Stimulated activated CD4-positive, alpha-beta T cell treated with anti-CD3 and anti-CD28 coated beads, Interleukin-15, amount 100 ng/mL, for 24 hours (primary cell): ENCODE data around the gene MYMK.

Source experiments
- DNase-seq: peaks from one replicate; pipeline ENCODE4 v3.0.0-alpha.2; 2020

The MYMK gene

GRCh38 chr9:133496861-133497842 is 27.6 kb downstream of the MYMK start:
- DNase-seq, result no peak

- DNase-seq, result no peak
Measured at GRCh38 chr9:133495327-133496293, 29.1 kb downstream of the MYMK start.

DNA sequence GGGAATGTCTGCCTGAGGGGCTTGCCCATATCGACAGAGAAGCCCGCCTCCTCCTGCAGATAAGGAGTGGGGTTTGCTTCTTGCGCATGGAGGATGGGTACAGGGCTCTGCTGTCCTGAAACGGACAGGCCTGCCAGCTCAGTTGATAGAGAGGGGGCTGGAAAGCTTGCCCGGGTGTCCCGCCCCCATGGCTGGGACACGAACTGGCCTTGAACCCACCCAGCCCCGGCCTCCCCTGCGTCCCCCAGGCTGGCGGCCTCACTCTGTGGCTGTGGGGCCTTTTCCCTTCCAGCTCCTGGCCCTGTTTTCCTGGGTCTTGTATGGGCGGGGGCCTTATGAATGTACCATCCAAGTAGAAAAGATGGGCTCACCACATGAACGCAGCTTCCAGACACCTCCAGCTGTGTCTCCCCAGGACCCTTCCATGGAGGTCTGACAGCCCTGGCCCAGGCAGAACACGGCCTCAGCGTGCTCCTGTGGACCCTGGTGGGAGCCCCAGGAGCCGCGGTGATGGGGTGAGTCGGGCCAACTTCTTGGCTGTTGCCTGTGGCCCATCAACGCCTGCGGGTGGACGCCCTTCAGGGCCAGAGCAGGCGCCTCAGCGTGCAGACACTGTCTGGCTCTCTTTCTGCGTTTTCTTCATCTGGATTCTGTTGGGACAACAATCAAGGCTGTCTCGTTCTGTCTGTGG is 30.0 kb downstream of the MYMK start:
- DNase-seq, result no peak

GRCh38 chr9:133493845-133494540 is 30.8 kb downstream of the MYMK start:
- no peak for DNase-seq

DNA sequence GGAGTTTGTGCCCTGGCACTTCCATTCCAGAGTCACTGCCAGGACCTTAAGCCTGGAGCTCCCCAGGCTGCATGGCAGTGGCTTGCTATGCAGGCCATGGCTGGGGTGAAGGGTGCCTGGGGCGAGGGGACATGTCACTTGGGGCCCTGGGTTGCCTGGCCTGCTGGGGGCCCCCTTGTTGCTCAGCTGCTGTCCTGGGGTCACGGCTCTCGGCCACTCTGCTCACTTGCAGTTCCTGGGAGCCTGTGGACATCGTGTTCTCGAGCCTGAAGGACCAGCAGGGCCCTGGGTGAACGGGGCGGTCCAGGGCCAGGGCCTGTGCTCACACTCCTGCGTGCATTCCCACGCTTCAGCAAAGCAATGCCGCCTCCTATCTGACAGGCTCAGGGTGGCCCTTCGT is 31.3 kb downstream of the MYMK start:
- DNase-seq, result no peak

DNA sequence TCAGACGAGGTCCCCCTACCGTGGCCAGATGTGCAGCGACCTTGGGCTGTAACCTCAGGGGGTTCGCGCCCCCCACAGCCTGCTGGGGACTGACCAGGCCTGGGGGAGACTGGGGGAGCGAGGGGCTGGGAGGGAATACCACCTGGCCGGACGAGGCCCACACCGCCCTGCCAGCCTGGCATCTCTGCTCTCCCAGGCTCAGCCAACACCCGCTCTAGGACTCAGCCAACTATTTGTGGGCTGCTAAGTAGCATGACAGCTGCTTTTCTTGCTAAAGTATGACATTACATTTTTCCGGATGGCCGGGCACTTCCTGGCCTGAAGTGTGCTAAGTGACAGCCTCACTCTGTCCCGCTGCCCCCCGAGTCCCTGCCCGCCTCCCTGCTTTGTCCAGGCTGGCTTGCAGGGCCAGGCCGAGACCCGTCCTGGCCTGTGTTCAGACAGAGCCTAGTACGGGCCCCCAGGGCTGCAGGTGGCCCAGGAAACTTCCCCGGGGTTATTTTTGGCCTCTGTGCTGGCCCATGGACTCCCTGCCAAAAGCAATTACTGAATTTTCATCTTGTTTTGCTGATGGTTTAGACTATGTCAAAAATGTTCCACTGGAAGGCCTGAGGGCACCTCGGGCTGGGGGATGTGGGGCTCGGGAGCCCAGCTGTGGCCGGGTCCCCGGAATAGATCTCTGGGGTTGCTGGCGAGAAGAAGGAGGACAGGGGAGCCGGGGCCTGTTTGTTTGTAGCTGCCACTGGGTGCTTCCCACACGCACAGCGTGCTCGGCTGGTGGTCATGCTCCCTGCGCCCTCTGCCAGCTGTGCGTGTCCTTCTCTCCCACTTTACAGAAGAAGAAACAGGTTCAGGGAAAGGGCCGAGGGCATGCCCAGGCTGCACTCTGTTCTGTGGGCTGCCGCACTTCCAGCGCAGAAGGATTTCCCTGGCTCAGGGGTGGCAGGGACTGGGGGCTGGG is 32.4 kb downstream of the MYMK start:
- DNase-seq, result no peak

DNA sequence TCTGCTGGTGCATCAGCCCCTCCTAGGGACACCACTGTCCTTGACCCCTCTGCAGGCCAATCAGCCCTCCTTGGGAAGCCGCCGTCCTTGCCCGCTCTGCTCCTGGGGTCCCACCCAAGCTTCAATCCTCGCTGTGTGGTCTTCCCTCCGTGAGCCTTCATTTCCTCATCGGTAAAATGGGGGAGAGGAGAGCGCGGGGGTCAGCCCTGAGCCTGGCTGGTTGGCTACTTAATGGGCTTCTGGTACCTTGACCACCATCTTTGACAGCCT is 33.2 kb downstream of the MYMK start:
- DNase-seq, result no peak

DNA sequence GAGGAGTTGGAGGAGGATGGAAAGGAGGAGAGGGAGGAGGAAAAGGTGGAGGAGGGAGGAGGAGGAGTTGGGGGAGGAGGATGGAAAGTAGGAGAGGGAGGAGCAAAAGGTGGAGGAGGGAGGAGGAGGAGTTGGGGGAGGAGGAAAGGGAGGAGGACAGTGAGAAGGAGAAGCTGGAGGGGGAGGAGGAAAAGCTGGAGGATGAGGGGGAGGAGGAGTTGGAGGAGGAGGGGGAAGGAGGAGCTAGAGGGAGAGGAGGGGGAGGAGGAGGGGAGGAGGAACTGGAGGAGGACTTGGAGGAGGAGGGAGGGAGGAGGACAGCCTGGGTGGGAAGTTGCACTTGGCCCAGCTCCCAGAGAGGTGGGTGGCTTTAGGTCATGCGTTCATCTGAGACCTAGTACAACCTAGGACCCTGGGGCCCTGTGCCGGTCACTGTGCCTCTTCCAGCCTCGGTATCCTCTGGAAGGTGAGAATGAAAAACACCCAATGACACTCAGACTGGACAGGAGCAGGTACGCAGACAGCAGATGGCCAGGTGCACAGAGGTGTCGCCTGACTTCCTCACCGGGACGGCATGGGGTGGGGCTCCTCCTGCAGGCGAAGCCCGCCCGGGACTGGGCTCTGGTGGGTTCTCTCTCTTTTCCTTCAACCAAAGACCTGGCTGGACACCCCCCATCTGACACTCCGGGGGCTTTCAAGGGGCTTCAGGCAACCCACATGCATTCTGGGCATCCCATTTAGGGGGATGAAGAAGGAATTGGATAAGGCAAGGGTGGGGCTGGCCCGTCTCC is 33.7 kb downstream of the MYMK start:
- DNase-seq, result no peak

DNA sequence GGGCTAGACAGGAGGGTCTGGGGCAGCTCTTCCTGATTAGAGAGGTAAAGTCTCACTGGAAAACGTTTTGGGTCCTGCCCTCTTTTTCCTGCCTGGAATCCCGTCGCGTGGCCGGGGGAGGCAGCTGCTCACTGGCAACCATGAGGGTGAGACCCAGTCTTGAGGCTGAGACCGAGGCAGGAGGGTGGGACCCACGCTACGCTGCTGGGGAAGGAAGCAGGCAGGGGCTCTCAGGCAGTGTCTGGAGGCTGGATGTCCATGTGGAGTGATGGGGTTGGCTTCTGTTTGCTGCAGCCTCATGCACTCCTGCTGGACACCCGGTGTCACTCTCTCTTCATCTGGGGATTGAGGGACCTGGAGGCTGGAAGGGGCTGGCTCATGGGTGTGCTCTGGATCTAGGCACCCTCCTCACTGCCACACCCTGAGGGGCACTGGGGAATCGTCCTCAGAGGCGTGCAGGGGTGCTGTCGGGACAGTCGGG is 34.5 kb downstream of the MYMK start:
- DNase-seq, result no peak

DNA sequence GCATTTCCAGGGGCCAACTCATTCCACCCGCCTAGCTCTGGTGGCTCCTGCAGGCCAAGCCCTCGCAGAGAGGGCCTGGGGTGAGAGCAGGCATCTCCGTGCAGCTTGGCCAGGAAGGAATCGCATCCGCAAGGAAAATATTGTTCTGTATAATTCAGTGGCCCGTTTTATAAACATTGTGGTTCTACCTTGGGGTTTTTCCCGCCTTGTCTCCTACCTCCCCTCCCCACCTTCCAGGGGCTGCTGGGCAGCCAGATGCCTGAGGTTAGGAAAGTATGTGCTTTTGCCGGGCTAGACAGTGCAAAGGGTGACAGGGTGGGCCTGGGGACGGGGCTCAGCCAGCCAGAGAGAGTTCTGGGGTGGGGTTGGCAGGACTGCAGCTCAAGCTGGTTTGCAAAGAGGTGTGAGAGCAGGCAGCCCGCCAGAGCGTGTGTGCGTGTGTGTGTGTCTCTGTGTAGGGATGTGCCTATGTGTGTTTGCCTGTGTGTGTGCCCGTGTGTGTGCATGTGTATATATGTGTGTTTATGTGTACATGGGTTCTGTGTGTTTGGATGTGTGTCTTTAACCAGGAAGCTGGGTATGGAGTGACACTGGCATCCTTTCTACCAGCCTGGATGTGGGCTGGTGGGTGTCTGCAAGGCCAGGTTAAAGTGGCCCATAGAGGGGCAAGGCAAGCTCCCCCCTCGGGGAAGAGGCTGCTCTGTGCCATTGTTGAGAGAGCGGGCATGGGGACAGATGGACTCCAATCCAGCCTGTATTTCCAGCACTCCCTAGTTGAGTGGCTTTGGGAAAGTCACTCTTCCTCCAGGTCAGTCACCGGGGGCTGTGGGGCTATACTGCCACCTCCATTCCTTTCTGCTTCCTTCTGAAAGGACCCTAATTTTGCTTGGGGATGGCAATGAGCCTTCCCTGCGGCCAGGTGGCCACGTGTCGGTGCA is 35.2 kb downstream of the MYMK start:
- no peak for DNase-seq

DNA sequence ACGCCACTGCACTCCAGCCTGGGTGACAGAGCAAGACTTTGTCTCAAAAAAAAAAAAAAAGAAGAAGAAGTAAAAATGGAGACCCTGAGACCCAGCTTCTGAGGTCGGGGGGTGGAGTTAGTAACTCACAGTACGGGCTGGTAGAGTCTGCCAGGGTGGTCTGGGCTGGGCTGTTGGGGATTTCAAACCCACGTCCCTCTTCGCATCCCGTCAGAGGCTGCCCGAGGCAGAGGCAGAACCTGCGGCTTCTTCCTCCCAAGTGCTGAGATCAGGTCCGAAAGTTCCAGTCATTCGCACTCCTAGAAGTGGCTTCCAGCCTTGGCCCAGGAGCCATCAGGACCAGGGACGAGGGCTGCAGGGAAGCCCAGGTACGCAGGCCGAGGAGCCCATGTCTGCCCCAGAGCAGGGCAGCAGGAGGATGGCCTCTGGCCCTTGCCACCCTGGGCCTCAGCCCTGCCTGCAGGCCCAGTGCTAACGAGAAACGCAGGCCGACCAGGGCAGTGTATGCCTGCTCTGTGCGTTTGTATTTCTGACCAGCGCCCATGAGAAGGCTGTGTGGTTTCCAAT is 36.0 kb downstream of the MYMK start:
- no peak for DNase-seq

GRCh38 chr9:133487331-133487725 is 37.4 kb downstream of the MYMK start:
- no peak for DNase-seq

- DNase-seq, result peak; percentile 25
Measured at GRCh38 chr9:133485531-133486260, 39.1 kb downstream of the MYMK start.

- DNase-seq, result no peak
Measured at GRCh38 chr9:133484671-133485437, 39.9 kb downstream of the MYMK start.

DNA sequence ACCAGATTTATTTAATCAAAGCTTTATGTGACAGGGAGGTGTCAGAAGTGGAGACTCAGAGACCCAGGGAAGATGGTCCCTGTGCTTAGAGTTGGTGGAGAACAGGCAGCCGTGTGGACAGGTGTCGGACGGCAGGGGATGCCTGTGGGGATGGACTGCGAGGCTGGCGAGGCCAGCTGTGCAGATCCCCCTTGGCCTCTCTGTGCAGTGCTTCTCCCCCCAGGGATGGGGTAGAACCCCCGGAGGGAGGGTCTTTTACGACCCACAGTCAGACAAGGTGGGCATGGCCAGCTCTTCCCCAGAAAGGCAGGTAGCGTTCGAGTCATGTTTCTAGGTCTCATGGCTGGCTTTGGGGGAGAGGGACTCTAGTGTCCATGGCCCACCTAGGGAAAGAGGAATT is 41.1 kb downstream of the MYMK start:
- no peak for DNase-seq

GRCh38 chr9:133478851-133479711 is 45.7 kb downstream of the MYMK start, which contains the start of gene SLC2A6:
Gene SLC2A6 (minus strand): TSS chr9:133479099. CDS start chr9:133479059, 40 bp downstream.
- peak; percentile 90 for DNase-seq
